Esophagus muscularis mucosa (tissue), 4 donors: ENCODE measurements around the gene LYPD6B. TPM values are rescaled to one million over a fixed set of nuclear protein-coding genes. Genes with fewer than 3 reads are reported as not detected.

Experiments used
- DNase-seq: peaks from one replicate; pipeline ENCODE4 v3.0.0-alpha.2; 2017; ENCODE audit errors: extremely low spot score
- H3K27ac ChIP-seq, 4 donors: fragments of 200-600 bp; sonication (generic); replicated peaks in 1 of 4; 1 replicate in 3 of 4; 2 replicates in 1 of 4; pipeline ENCODE4 v1.5.1; 2016 to 2019; ENCODE audit warnings: mild to moderate bottlenecking in 1 of 4
- H3K27me3 ChIP-seq, 4 donors: fragments of 200-600 bp; sonication (generic); one replicate each; pipeline versions ENCODE4 v1.5.1 to v1.6.0; 2016 to 2019
- H3K36me3 ChIP-seq, 4 donors: fragments of 200-600 bp; sonication (generic); one replicate each; pipeline ENCODE4 v1.5.1; 2016 to 2019
- H3K4me1 ChIP-seq, 4 donors: fragments of 200-600 bp; sonication (generic); one replicate each; pipeline ENCODE4 v1.5.1; 2016 to 2019
- H3K4me3 ChIP-seq, 4 donors: fragments of 200-600 bp; sonication (generic); 1 replicate in 2 of 4; 2 replicates in 2 of 4; pipeline ENCODE4 v1.5.1; 2016 to 2019; ENCODE audit warnings: mild to moderate bottlenecking in 4 of 4, moderate library complexity in 1 of 4
- H3K9me3 ChIP-seq, 4 donors: fragments of 200-600 bp; sonication (generic); 1 replicate in 3 of 4; 2 replicates in 1 of 4; pipeline ENCODE4 v1.5.1; 2016 to 2019
- CTCF ChIP-seq, 3 experiments: fragments of 200-600 bp in 2 of 3; fragments of 450-650 bp in 1 of 3; sonication (generic) in 2 of 3; IDR thresholded peaks; one replicate each; pipeline ENCODE4 v1.5.1; 2017 to 2019; ENCODE audit warnings: antibody characterized with exemption in 3 of 3, mild to moderate bottlenecking in 2 of 3, moderate library complexity in 1 of 3
- EP300 ChIP-seq: sonication (generic); formaldehyde crosslinking; IDR thresholded peaks from one replicate; pipeline ENCODE4 v1.6.1; 2017; ENCODE audit warnings: antibody characterized with exemption
- POLR2A ChIP-seq: fragments of 450-650 bp; IDR thresholded peaks from one replicate; pipeline ENCODE4 v1.6.1; 2017; ENCODE audit warnings: antibody characterized with exemption, moderate library complexity, mild to moderate bottlenecking, low read depth
- POLR2AphosphoS5 ChIP-seq, 2 donors: sonication (generic); formaldehyde crosslinking; IDR thresholded peaks; one replicate each; pipeline ENCODE4 v1.6.1; 2017; ENCODE audit warnings: antibody characterized with exemption in 2 of 2
- WGBS: methylation state at CpG from one replicate; pipeline ENCODE4 v1.1.5; 2018; 5-methylcytosine and 5-hydroxymethylcytosine counted together
- intact Hi-C: fragments of 100-400 bp; cut with DNase I; formaldehyde crosslinking; loops from one replicate; pipeline ENCODE4 v1.15.1; 2023
- total RNA-seq, 4 donors: library from RNA; depleted of rRNA; stranded (reverse); fragments of >200 nt; gene quantifications; one replicate each; pipeline versions ENCODE4 v1.1.0 to v1.2.1, GENCODE V29; 2016

Gene LYPD6B
- total RNA-seq, 4 donors from 2014 or later = not detected

GRCh38 chr2:149000158-149000938 is 38.2 kb upstream of the LYPD6B start:
- TF ChIP-seq POLR2A (no peak), EP300 (no peak), CTCF (IDR thresholded peaks at IDR 0.05) (no peak), POLR2AphosphoS5 (IDR thresholded peaks at IDR 0.05) (no peak)
- H3K27ac ChIP-seq = no peak overlapping the region
- H3K9me3 ChIP-seq = no peaks in the 10 kb centered on the region
- no peaks in the 10 kb centered on the region for H3K36me3 ChIP-seq
- no peaks in the 10 kb centered on the region for H3K4me1 ChIP-seq
- peak overlapping the region in 1 of 4 donors; percentile 2 for H3K4me3 ChIP-seq
- no peaks in the 10 kb centered on the region for H3K27me3 ChIP-seq
- WGBS = 70% methylated on average over 6 of the region's 6 CpGs
- no peak for DNase-seq
- intact Hi-C loops = no loop called here

- no peak overlapping the region for H3K27ac ChIP-seq
- H3K4me3 ChIP-seq = no peak overlapping the region
- 79% methylated on average over 7 of the region's 7 CpGs for WGBS
- H3K4me1 ChIP-seq = no peaks in the 10 kb centered on the region
- H3K9me3 ChIP-seq = no peaks in the 10 kb centered on the region
- no peaks in the 10 kb centered on the region for H3K36me3 ChIP-seq
- no peaks in the 10 kb centered on the region for H3K27me3 ChIP-seq
- intact Hi-C loops = no loop called here
- TF ChIP-seq POLR2AphosphoS5 (IDR thresholded peaks at IDR 0.05) (no peak), POLR2A (no peak), CTCF (IDR thresholded peaks at IDR 0.05) (no peak), EP300 (no peak)
- DNase-seq = no peak
These were observed 37.0 kb upstream of the LYPD6B start for GRCh38 chr2:149001496-149001895.

- no peaks in the 10 kb centered on the region for H3K36me3 ChIP-seq
- H3K4me1 ChIP-seq = no peaks in the 10 kb centered on the region
- no peak overlapping the region for H3K27ac ChIP-seq
- no peaks in the 10 kb centered on the region for H3K9me3 ChIP-seq
- 95% methylated on average over 14 of the region's 14 CpGs for WGBS
- no peak overlapping the region for H3K4me3 ChIP-seq
- no peak for DNase-seq
- no peak for TF ChIP-seq POLR2AphosphoS5 (IDR thresholded peaks at IDR 0.05)
- TF ChIP-seq POLR2A = no peak
- TF ChIP-seq EP300 = no peak
- TF ChIP-seq CTCF (IDR thresholded peaks at IDR 0.05) = no peak
- H3K27me3 ChIP-seq = no peaks in the 10 kb centered on the region
- intact Hi-C loops = no loop called here
These were observed 36.1 kb upstream of the LYPD6B start for GRCh38 chr2:149002378-149002890.

- intact Hi-C loops = no loop called here
- Histone ChIP-seq H3K36me3 (no peaks in the 10 kb centered on the region), H3K4me3 (no peak overlapping the region), H3K4me1 (no peaks in the 10 kb centered on the region), H3K27me3 (no peaks in the 10 kb centered on the region), H3K9me3 (no peaks in the 10 kb centered on the region), H3K27ac (no peak overlapping the region)
- WGBS = 95% methylated on average over 31 of the region's 31 CpGs
- no peak for TF ChIP-seq POLR2A
- no peak for DNase-seq
These were observed 35.4 kb upstream of the LYPD6B start for GRCh38 chr2:149002891-149003740.

GRCh38 chr2:149004836-149005235 is 33.7 kb upstream of the LYPD6B start:
- no peak for TF ChIP-seq CTCF (IDR thresholded peaks at IDR 0.05)
- no peak for TF ChIP-seq EP300
- no peak for TF ChIP-seq POLR2A
- TF ChIP-seq POLR2AphosphoS5 (IDR thresholded peaks at IDR 0.05) = no peak
- DNase-seq = no peak
- intact Hi-C loops = no loop called here
- Histone ChIP-seq H3K27ac (no peak overlapping the region), H3K4me1 (no peaks in the 10 kb centered on the region), H3K27me3 (no peaks in the 10 kb centered on the region), H3K4me3 (no peak overlapping the region), H3K9me3 (no peaks in the 10 kb centered on the region), H3K36me3 (no peaks in the 10 kb centered on the region)
- WGBS = 83% methylated on average over 3 of the region's 3 CpGs
